ENCODE measurements around the gene RFC2.
"Not testable (repeated sequence)": the region's sequence is repeated elsewhere in the genome, so short reads cannot be mapped to it uniquely, and the experiment has no call there.

The RFC2 gene

GRCh38 chr7:74246497-74246896, 7.7 kb downstream of the RFC2 start:
- FAIRE-seq: no peak

GRCh38 chr7:74242122-74242443, 12.1 kb downstream of the RFC2 start:
- FAIRE-seq: no peak

DNA sequence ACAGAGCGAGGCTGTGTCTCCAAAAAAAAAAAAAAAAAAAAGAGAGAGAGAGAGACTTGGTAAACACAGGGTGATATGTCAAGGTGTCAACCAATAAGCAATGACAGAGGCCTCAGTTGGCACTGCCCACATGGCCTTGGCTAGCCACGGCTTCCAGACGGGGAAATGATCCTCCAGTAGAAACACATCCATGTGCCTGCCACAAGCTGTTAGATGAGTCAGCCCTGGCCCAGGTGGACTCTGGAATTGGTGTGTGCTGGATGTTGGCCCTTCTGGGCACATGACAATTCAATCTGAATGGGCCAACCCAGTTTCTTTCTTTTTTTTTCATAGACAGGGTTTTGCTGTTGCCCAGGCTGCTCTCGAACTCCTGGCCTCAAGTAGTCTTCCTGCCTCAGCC, 13.7 kb downstream of the RFC2 start:
- no peak for FAIRE-seq

DNA sequence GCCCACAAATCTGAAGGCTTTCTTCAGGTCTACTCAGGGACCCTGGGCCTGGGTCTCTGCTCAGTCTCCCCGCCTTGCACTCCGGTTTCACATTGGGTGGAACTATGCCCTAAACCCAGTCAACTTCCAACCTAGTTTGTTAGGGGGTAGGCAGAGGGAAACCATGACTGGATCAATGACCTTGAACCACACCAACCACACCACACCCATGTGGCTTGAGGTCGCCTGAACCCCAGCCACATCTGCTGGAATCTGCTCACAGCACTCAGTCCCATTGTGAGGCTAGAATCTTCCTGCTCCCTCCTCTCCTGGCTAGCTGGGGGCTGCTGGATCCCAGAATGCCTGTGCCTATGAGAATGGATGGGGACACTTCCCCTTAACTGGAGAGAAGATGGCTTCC, 17.9 kb downstream of the RFC2 start:
- no peak for FAIRE-seq

- FAIRE-seq: no peak
Observed at GRCh38 chr7:74235518-74236268, 18.5 kb downstream of the RFC2 start.

DNA sequence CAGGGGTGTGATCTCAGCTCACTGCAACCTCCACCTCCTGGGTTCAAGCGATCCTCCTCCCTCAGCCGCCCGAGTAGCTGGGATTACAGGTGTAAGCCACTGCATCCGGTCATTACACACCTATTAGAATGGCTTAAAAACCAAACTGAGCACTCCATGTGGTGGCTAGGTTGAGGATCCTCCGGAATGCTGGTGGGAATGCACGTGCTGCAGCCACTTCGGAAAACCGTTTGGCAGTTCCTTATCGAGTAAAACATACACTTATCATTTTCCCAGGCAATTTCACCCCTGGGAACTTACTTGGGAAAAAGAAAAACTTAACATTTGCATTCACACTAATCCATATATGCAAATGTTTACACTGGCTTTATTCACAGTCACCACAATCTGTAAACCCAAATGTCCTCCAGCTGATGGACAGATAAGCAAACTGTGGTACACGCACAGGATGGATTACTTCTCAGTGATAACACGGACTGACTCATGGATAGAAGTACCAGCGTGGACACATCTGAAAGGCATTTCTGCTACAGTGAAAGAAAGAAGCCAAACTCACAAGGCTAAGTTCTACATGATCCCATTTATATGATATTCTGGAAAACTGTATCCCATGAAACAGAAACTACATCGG, 20.4 kb downstream of the RFC2 start:
- FAIRE-seq: no peak

GRCh38 chr7:74231232-74231590, 23.0 kb downstream of the RFC2 start:
- no peak for FAIRE-seq

DNA sequence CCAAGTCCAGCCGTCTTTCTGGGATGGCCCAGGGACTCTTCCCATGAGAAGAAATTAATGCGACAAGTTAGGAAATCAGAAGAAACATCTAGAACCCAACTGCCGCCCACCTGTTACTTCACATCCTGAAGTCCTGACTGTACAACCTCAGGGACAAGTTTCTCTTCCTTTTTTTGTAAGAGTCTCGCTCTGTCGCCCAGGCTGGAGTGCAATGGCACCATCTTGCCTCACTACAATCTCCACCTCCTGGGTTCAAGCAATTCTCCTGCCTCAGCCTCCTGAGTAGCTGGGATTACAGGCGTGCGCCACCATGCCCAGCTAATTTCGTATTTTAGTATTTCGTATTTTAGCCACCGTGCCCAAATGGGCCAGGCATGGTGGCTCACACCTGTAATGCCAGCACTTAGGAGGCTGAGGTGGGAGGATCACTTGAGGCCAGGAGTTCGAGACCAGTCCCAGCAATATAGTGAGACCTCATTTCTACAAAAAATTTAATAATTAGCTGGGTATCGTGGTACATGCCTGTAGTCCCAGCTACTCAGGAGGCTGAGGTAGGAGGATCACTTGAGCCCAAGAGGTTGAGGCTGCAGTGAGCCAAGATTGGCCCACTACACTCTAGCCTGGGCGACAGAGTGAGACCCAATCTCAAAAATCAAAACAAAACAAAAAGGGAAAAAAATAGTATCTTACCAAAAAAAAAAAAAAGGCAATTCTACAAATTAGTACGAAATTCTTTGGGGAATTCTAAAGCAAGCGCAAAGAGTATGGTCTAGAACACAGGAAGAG, 23.6 kb downstream of the RFC2 start:
- no peak for FAIRE-seq

GRCh38 chr7:74228951-74229900, 25.0 kb downstream of the RFC2 start:
- no peak for FAIRE-seq

DNA sequence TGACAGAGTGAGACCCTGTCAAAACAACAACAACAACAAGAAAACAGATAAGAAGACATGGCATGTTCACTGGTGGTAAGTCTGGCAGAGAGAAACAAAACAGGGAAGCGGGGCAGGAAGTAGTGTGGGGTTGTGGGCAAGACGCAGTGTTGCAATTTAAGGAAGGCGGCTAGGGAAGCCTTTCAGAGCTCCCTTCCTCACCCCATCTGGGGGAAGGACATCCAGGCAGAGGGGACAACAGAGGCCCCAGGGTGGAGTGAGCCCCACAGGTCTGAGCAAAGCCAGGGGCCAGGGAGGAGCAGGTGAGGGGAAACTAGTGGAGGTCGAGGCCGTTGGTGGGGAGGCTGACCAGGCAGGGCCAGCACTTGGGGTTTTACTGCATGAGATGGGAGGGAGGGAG, 27.6 kb downstream of the RFC2 start:
- no peak for FAIRE-seq

DNA sequence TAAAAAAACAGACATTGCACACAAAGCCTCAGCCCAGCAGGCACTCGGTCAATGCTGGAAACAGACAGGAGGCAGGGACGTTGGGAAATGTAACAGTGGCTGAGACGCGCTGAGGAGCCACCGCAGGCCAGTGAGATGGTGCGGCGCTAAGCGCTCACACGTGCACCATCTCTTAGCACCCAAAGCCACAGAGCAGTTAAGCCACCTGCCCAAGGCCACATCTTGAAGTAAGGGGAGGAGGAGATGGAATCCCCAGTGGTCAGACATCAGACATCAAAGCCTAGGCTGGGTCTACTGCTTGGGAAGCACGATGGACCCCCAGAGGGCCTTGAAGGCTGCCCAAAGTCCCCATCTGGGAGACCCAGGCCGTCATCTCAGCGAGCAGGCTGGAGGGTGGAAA, 28.8 kb downstream of the RFC2 start:
- no peak for FAIRE-seq

- not testable (repeated sequence) for FAIRE-seq
Observed at GRCh38 chr7:74224907-74225306, 29.3 kb downstream of the RFC2 start.

- FAIRE-seq: no peak
Observed at GRCh38 chr7:74224511-74224832, 29.7 kb downstream of the RFC2 start.

DNA sequence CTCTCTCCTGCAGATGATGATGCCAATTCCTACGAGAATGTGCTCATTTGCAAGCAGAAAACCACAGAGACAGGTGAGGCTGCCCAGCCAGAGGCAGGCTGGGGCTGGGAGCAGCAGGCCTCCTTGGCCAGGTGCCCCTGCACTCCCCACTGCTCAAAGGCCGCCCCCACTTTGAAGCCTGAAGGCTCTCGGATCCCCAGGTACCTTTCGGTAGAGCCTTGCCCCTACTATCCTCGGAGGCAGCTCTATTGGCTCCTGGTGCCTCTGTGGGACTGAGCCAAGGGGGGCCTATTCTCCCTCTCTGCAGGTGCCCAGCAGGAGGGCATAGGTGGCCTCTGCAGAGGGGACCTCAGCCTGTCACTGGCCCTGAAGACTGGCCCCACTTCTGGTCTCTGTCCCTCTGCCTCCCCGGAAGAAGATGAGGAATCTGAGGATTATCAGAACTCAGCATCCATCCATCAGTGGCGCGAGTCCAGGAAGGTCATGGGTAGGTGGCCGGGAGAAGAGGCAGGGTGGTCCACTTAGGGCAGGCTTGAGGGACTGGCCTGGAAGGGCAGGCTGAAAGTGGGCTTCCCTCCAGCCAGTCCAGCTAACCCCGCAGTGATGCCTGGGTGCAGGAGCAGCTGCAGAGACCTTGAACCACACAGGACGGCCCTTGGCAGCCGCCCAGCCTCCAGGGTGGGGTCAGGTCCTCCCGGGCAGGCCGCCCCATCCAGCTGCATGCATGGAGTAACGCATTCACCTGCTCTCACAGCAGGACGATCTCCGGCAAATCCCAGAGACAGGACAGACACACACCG, 30.3 kb downstream of the RFC2 start:
- no peak for FAIRE-seq

GRCh38 chr7:74222851-74223710, 31.1 kb downstream of the RFC2 start:
- FAIRE-seq: no peak

- no peak for FAIRE-seq
Observed at GRCh38 chr7:74221713-74222112, 32.5 kb downstream of the RFC2 start.

DNA sequence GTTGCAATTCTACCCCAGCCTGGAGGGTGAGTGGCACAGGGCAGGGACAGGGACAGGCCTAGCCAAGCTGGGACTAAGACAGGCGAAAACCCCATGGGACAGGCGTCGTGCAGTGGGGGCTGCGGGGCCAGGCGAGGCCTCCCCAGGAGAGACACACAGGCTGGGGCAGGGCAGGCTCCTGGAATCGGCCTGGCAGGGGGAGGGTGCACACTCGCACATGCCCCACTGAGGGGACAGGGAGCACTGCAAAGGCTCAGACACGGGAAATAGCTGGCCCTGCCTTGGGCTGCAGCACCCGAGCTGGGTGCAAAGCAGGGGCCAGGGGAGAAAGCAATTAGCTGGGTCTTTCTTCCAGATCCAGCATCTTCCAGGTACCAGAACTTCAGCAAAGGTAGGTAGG, 34.0 kb downstream of the RFC2 start:
- no peak for FAIRE-seq

- no peak for FAIRE-seq
Observed at GRCh38 chr7:74219416-74219815, 34.8 kb downstream of the RFC2 start.

DNA sequence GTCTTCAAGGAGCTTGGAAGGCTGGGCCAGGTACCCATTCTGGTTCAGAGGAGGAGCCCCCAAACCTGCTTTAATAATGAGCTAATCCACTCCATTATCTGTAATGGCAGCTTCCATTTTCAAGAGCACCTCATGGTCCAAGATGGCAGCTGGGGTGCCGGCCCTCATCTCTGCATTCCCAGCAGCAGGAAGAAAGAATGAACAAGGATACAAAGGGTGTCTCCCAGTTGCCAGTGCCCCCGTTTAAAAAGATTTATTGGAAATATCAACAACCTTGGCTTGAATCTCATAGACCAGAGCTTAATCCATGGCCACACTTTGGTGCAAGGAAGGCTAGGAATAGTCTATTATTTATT, 35.9 kb downstream of the RFC2 start:
- no peak for FAIRE-seq

- no peak for FAIRE-seq
Observed at GRCh38 chr7:74217455-74218342, 36.5 kb downstream of the RFC2 start.
